AG04450 (cell line): Measurements from ENCODE around the gene TYMS. TPM values are rescaled to one million over a fixed set of nuclear protein-coding genes. Genes with fewer than 3 reads are reported as not detected.
A peak's percentile ranks its signal among the peaks of the same experiment; 100 is the strongest.

Source experiments
- CTCF ChIA-PET: fragments of 300-600, 350-600 bp; formaldehyde crosslinking; extraction: SDS; loops from one replicate; lab custom pipeline; 2022; ENCODE audit warnings: antibody characterized with exemption, inconsistent platforms; lab: Charles Lee
- POLR2A ChIA-PET: fragments of 350-600 bp; formaldehyde crosslinking; extraction: SDS; loops from one replicate; lab custom pipeline; 2021; ENCODE audit warnings: antibody characterized with exemption, inconsistent platforms; lab: Yijun Ruan, JAX
- DNase-seq: peaks from one replicate; pipeline ENCODE4 v3.0.0-alpha.2; 2011; ENCODE audit warnings: low read depth, low spot score
- H3K27ac ChIP-seq: one replicate; pipeline ENCODE4 v1.5.1; 2012; ENCODE audit warnings: low read depth, low read length, control low read depth
- H3K27me3 ChIP-seq: one replicate; pipeline ENCODE4 v1.6.0; 2012; ENCODE audit warnings: low read length; ENCODE audit not compliant: control insufficient read depth, insufficient read depth
- H3K4me3 ChIP-seq: 2 replicates; pipeline ENCODE4 v1.5.1; 2011; ENCODE audit warnings: mild to moderate bottlenecking, low read depth, low read length, control low read depth
- H3K9me3 ChIP-seq: 2 replicates; pipeline ENCODE4 v1.5.1; 2012; ENCODE audit warnings: low read length; ENCODE audit not compliant: control insufficient read depth, insufficient read depth
- CTCF ChIP-seq: IDR thresholded peaks from 2 replicates; pipeline ENCODE4 v1.5.1; 2011; ENCODE audit warnings: low read depth, low read length, control low read depth, inconsistent platforms
- polyA plus RNA-seq: library from polyadenylated mRNA; depleted of rRNA; stranded (reverse); fragments of >200 nt; gene quantifications from 2 replicates; pipeline ENCODE4 v1.2.3, GENCODE V29; 2011

TYMS gene
- polyA plus RNA-seq, 1 experiment, result 43.0 TPM

GRCh38 chr18:627231-627630 lies 30.2 kb upstream of the TYMS start:
- Histone ChIP-seq H3K4me3 (no peak overlapping the region), H3K27ac (no peak overlapping the region), H3K27me3 (peaks cover 17% of the 10 kb centered on the region), H3K9me3 (no peaks in the 10 kb centered on the region)
- ChIA-PET POLR2A (no interaction called here), CTCF (interaction anchor here (1.3 to 9.8 kb wide), 6 partner anchors 12 to 213 kb away, joined by 3 to 178 read pairs (median 43); partner anchors contain the start of gene ENOSF1)
- no peak for TF ChIP-seq CTCF
- DNase-seq, result no peak

GRCh38 chr18:629269-630150 lies 27.9 kb upstream of the TYMS start:
- no peaks in the 10 kb centered on the region for H3K9me3 ChIP-seq
- H3K4me3 ChIP-seq, result no peak overlapping the region
- TF ChIP-seq CTCF, result 0 out of 2 replicates have a peak, but pooled peaks have one; percentile 21
- DNase-seq, result no peak
- ChIA-PET POLR2A (no interaction called here), CTCF (interaction anchor here (0.6 to 9.8 kb wide), 2 partner anchors 201 to 211 kb away, joined by 5 to 129 read pairs; no protein-coding TSS in a partner anchor)
- H3K27ac ChIP-seq, result no peak overlapping the region
- H3K27me3 ChIP-seq, result peaks cover 14% of the 10 kb centered on the region

GRCh38 chr18:631560-631959 lies 25.9 kb upstream of the TYMS start:
- Histone ChIP-seq H3K4me3 (no peak overlapping the region), H3K9me3 (no peaks in the 10 kb centered on the region), H3K27me3 (peaks cover 11% of the 10 kb centered on the region), H3K27ac (no peak overlapping the region)
- no peak for DNase-seq
- no peak for TF ChIP-seq CTCF
- POLR2A ChIA-PET, result no interaction called here
- CTCF ChIA-PET, result interaction anchor here (1.0 to 2.0 kb wide), 4 partner anchors 14 to 208 kb away, joined by 3 to 8 read pairs (median 5); no protein-coding TSS in a partner anchor

GRCh38 chr18:634551-635045 lies 22.9 kb upstream of the TYMS start:
- Histone ChIP-seq H3K27me3 (peaks cover 6% of the 10 kb centered on the region), H3K4me3 (no peak overlapping the region), H3K9me3 (no peaks in the 10 kb centered on the region), H3K27ac (no peak overlapping the region)
- no peak for DNase-seq
- no peak for TF ChIP-seq CTCF
- ChIA-PET POLR2A (no interaction called here), CTCF (interaction anchor here (0.9 to 1.1 kb wide), 2 partner anchors 10 to 196 kb away, joined by 4 to 6 read pairs; no protein-coding TSS in a partner anchor)

- POLR2A ChIA-PET, result no interaction called here
- CTCF ChIA-PET, result interaction anchor here (0.9 to 1.1 kb wide), 2 partner anchors 11 to 195 kb away, joined by 4 to 6 read pairs; no protein-coding TSS in a partner anchor
These were observed 22.3 kb upstream of the TYMS start for GRCh38 chr18:635171-635570.

More at GRCh38 chr18:635171-635570, 22.3 kb upstream of the TYMS start:
- H3K27me3 ChIP-seq, result peaks cover 5% of the 10 kb centered on the region
- H3K4me3 ChIP-seq, result no peak overlapping the region
- no peaks in the 10 kb centered on the region for H3K9me3 ChIP-seq
- no peak for TF ChIP-seq CTCF
- H3K27ac ChIP-seq, result no peak overlapping the region
- DNase-seq, result no peak
